HG02610 (cell line): ENCODE measurements around the gene TSKU.
"Not testable (repeated sequence)": the region's sequence is repeated elsewhere in the genome, so short reads cannot be mapped to it uniquely, and the experiment has no call there.

Experiments used
- ATAC-seq: cut with Tn5 transposase; IDR thresholded peaks from one replicate; pipeline ENCODE4 v1.9.1; 2021; ENCODE audit warnings: mild to moderate bottlenecking, moderate library complexity; ENCODE audit not compliant: unreplicated experiment

TSKU gene

GRCh38 chr11:76800466-76801200, 17.5 kb downstream of the TSKU start:
- no peak for ATAC-seq

- no peak for ATAC-seq
Observed at GRCh38 chr11:76801225-76801624, 18.1 kb downstream of the TSKU start.

GRCh38 chr11:76801736-76802135, 18.6 kb downstream of the TSKU start:
- no peak for ATAC-seq

GRCh38 chr11:76802151-76802550, 19.0 kb downstream of the TSKU start:
- ATAC-seq, result no peak

GRCh38 chr11:76802621-76803020, 19.5 kb downstream of the TSKU start:
- ATAC-seq, result no peak

- no peak for ATAC-seq
Observed at GRCh38 chr11:76803023-76803422, 19.9 kb downstream of the TSKU start.

GRCh38 chr11:76803811-76804600, 20.9 kb downstream of the TSKU start:
- ATAC-seq, result no peak

GRCh38 chr11:76805206-76805913, 22.2 kb downstream of the TSKU start:
- ATAC-seq, result no peak

- ATAC-seq, result no peak
Observed at GRCh38 chr11:76806131-76806530, 23.0 kb downstream of the TSKU start.

- no peak for ATAC-seq
Observed at GRCh38 chr11:76806608-76807205, 23.6 kb downstream of the TSKU start.

GRCh38 chr11:76807206-76807875, 24.2 kb downstream of the TSKU start:
- ATAC-seq, result no peak

- no peak for ATAC-seq
Observed at GRCh38 chr11:76808171-76808570, 25.0 kb downstream of the TSKU start.

GRCh38 chr11:76808996-76809395, 25.8 kb downstream of the TSKU start:
- no peak for ATAC-seq

GRCh38 chr11:76810151-76810853, 27.1 kb downstream of the TSKU start:
- ATAC-seq, result no peak

- ATAC-seq, result no peak
Observed at GRCh38 chr11:76811259-76811658, 28.1 kb downstream of the TSKU start.

- ATAC-seq, result no peak
Observed at GRCh38 chr11:76814414-76814813, 31.3 kb downstream of the TSKU start.

- ATAC-seq, result not testable (repeated sequence)
Observed at GRCh38 chr11:76815678-76816077, 32.5 kb downstream of the TSKU start.

- no peak for ATAC-seq
Observed at GRCh38 chr11:76820184-76820566, 37.0 kb downstream of the TSKU start.

GRCh38 chr11:76821396-76821795, 38.2 kb downstream of the TSKU start:
- not testable (repeated sequence) for ATAC-seq

- no peak for ATAC-seq
Observed at GRCh38 chr11:76822406-76822805, 39.2 kb downstream of the TSKU start.
